HCT116 (cell line): ENCODE results near the gene TPD52L3. TPM values are rescaled to one million over a fixed set of nuclear protein-coding genes. Genes with fewer than 3 reads are reported as not detected.

Source experiments
- ATAC-seq: fragments of 200-7000 bp; cut with Tn5 transposase; 2 replicates; pipeline ENCODE4 v1.9.1; 2020; ENCODE audit warnings: mild to moderate bottlenecking, moderate library complexity
- BruUV-seq: library from RNA; stranded (reverse); fragments of 400-500 nt; replicated peaks from 2 replicates; lab custom pipeline; 2021; lab: Mats Ljungman, UMichigan
- CTCF ChIA-PET: fragments of 300-600 bp; sonication (Branson Sonifier 250); formaldehyde crosslinking; loops from one replicate; lab custom pipeline; 2021; ENCODE audit warnings: antibody characterized with exemption; lab: Charles Lee
- POLR2A ChIA-PET: fragments of 300-600, 350-600 bp; sonication (Branson Sonifier 250); formaldehyde crosslinking; loops from one replicate; lab custom pipeline; 2021; ENCODE audit warnings: antibody characterized with exemption; lab: Charles Lee
- RAD21 ChIA-PET, 2 experiments: fragments of 300-600 bp; sonication (Branson Sonifier 250); formaldehyde crosslinking; loops; one replicate each; lab custom pipeline; 2023; ENCODE audit warnings: low total read pairs in 2 of 2; ENCODE audit not compliant: uncharacterized antibody in 2 of 2, unreplicated experiment in 2 of 2, low non-redundant PET in 1 of 2; lab: Charles Lee
- DNase-seq: peaks from one replicate; pipeline ENCODE4 v3.0.0-alpha.2; 2010; ENCODE audit warnings: low read depth, low spot score
- H2AFZ ChIP-seq: fragments of 200-600 bp; shearing (Covaris generic), sonication (generic); 2 replicates; pipeline ENCODE4 v1.6.1; 2017; ENCODE audit warnings: low read depth, mixed run types, mixed read lengths, antibody characterized with exemption, low read length; ENCODE audit not compliant: poor library complexity, severe bottlenecking
- H3K27ac ChIP-seq: 2 replicates; pipeline ENCODE4 v1.5.1; 2012; ENCODE audit warnings: low read depth, low read length
- H3K27me3 ChIP-seq: fragments of 200-600 bp; sonication (generic); 2 replicates; pipeline ENCODE4 v1.6.1; 2016; ENCODE audit warnings: mixed run types, low read length, mixed read lengths; ENCODE audit not compliant: insufficient read depth
- H3K36me3 ChIP-seq, 2 experiments: fragments of 200-500 bp in 1 of 2; fragments of 200-600 bp in 1 of 2; sonication (Bioruptor generic) in 1 of 2; sonication (generic) in 1 of 2; 2 replicates each; pipeline versions ENCODE4 v1.5.1 to v1.6.1; 2014 to 2016; ENCODE audit warnings: low read length in 2 of 2, inconsistent platforms in 1 of 2, mixed read lengths in 1 of 2, mixed run types in 1 of 2; ENCODE audit not compliant: insufficient read depth in 2 of 2, control insufficient read depth in 1 of 2
- H3K4me1 ChIP-seq, 2 experiments: fragments of 200-600 bp in 1 of 2; sonication (generic) in 1 of 2; 2 replicates each; pipeline versions ENCODE4 v1.5.1 to v1.6.1; 2012 to 2017; ENCODE audit warnings: low read length in 2 of 2, inconsistent platforms in 1 of 2, mild to moderate bottlenecking in 1 of 2, mixed read lengths in 1 of 2, mixed run types in 1 of 2, moderate library complexity in 1 of 2; ENCODE audit not compliant: insufficient read depth in 2 of 2, control insufficient read depth in 1 of 2
- H3K4me2 ChIP-seq: fragments of 200-600 bp; sonication (generic); 2 replicates; pipeline ENCODE4 v1.6.1; 2017; ENCODE audit warnings: mixed run types, low read length, mixed read lengths
- H3K4me3 ChIP-seq, 2 experiments: fragments of 200-600 bp in 1 of 2; sonication (generic) in 1 of 2; replicated peaks in 1 of 2; 2 replicates each; pipeline ENCODE4 v1.5.1; 2011 to 2016; ENCODE audit warnings: low read length in 2 of 2, control low read depth in 1 of 2, low read depth in 1 of 2, mild to moderate bottlenecking in 1 of 2, mixed read lengths in 1 of 2, mixed run types in 1 of 2
- H3K79me2 ChIP-seq: fragments of 200-600 bp; sonication (generic); 2 replicates; pipeline ENCODE4 v1.6.1; 2017; ENCODE audit warnings: mild to moderate bottlenecking, mixed run types, low read length, moderate library complexity, mixed read lengths; ENCODE audit not compliant: insufficient read depth
- H3K9ac ChIP-seq: fragments of 200-600 bp; sonication (generic); 2 replicates; pipeline ENCODE4 v1.6.1; 2016; ENCODE audit warnings: low read length, mixed read lengths
- H3K9me2 ChIP-seq: fragments of 200-600 bp; sonication (generic), shearing (Covaris generic); 2 replicates; pipeline ENCODE4 v1.6.1; 2017; ENCODE audit warnings: mixed run types, mild to moderate bottlenecking, moderate library complexity; ENCODE audit not compliant: insufficient read depth
- H3K9me3 ChIP-seq, 2 experiments: fragments of 200-500 bp in 1 of 2; fragments of 200-600 bp in 1 of 2; sonication (Bioruptor generic) in 1 of 2; sonication (generic) in 1 of 2; 2 replicates each; pipeline ENCODE4 v1.6.1; 2014 to 2017; ENCODE audit warnings: low read length in 2 of 2, mixed read lengths in 2 of 2, inconsistent platforms in 1 of 2, low read depth in 1 of 2, mild to moderate bottlenecking in 1 of 2, mixed run types in 1 of 2, moderate library complexity in 1 of 2; ENCODE audit not compliant: control insufficient read depth in 1 of 2, insufficient read depth in 1 of 2
- H4K20me1 ChIP-seq: fragments of 200-600 bp; sonication (generic), shearing (Covaris generic); 2 replicates; pipeline ENCODE4 v1.6.1; 2017; ENCODE audit warnings: mixed run types, mild to moderate bottlenecking, moderate library complexity; ENCODE audit not compliant: insufficient read depth
- ATF3 ChIP-seq: IDR thresholded peaks from 2 replicates; pipeline ENCODE4 v1.6.1; 2012
- CBX3 ChIP-seq: IDR thresholded peaks from 2 replicates; pipeline ENCODE4 v1.6.1; 2012; ENCODE audit warnings: low read depth
- EGR1 ChIP-seq: IDR thresholded peaks from 2 replicates; pipeline ENCODE4 v1.6.1; 2012; ENCODE audit warnings: low read depth
- EZH2 ChIP-seq: fragments of 200-600 bp; sonication (generic); IDR thresholded peaks from 2 replicates; pipeline ENCODE4 v1.6.1; 2017; ENCODE audit warnings: antibody characterized with exemption, mixed run types
- RAD21 ChIP-seq: IDR thresholded peaks from 2 replicates; pipeline ENCODE4 v1.6.1; 2012; ENCODE audit warnings: low read depth, mild to moderate bottlenecking
- intact Hi-C: fragments of 100-400 bp; cut with micrococcal nuclease; formaldehyde crosslinking; loops from 2 replicates; pipeline ENCODE4 v1.10.0; 2022
- total RNA-seq: library from RNA; stranded (reverse); gene quantifications from one replicate; pipeline ENCODE4 v1.2.1, GENCODE V29; 2021; ENCODE audit not compliant: unreplicated experiment

The TPD52L3 gene
- total RNA-seq, 1 experiment from 2014 or later, result not detected

DNA sequence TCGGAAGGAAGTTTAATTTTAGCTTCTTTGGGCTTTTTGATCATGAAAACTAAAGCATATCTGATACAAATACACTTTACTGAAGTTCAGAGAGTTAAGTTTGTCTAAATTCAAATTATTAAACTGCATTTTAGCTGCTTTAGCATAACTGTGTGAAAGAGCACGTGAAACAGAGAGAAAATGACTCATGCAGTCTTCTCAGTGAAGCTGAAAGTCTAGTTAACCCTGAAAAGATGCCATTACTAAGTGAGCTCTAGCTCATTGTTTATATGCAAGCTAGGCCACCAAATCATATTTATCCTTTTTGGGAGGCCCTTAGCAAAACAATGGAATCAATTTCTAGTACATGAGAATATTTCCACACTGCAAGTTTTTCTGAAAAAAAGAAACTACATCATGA is 27.6 kb downstream of the TPD52L3 start:
- intact Hi-C loops, result no loop called here
- H3K9me3 ChIP-seq, result no peaks in the 10 kb centered on the region
- H3K9me2 ChIP-seq, result no peaks in the 10 kb centered on the region
- H2AFZ ChIP-seq, result peak overlapping the region; percentile 59
- POLR2A ChIA-PET, result interaction anchor here (1.0 kb wide), 1 partner anchor 360 kb away, joined by 3 read pairs; no protein-coding TSS in a partner anchor
- no peak overlapping the region for H3K4me3 ChIP-seq
- ATAC-seq, result no peak
- H4K20me1 ChIP-seq, result no peaks in the 10 kb centered on the region
- peaks cover 0 to 5% of the 10 kb centered on the region in 2 experiments; a peak in 1 of 4 replicates for H3K4me1 ChIP-seq
- H3K79me2 ChIP-seq, result no peaks in the 10 kb centered on the region
- no peaks in the 10 kb centered on the region for H3K36me3 ChIP-seq
- BruUV-seq, result no TSS peak
- TF ChIP-seq EZH2, result no peak
- TF ChIP-seq, all 23 proteins: peak for 0
- ChIA-PET CTCF (interaction anchor here (0.9 to 2.2 kb wide), 6 partner anchors 43 to 383 kb away, joined by 3 to 11 read pairs (median 5); no protein-coding TSS in a partner anchor), RAD21 (interaction anchor here in 1 of 2 experiments (0.7 kb wide), 1 partner anchor 135 kb away, joined by 3 read pairs; no protein-coding TSS in a partner anchor)
- no peak for DNase-seq
- H3K4me2 ChIP-seq, result no peak overlapping the region
- no peaks in the 10 kb centered on the region for H3K27me3 ChIP-seq
- H3K27ac ChIP-seq, result no peak overlapping the region
- H3K9ac ChIP-seq, result no peak overlapping the region

GRCh38 chr9:6356441-6356840 is 28.3 kb downstream of the TPD52L3 start:
- H3K4me2 ChIP-seq, result no peak overlapping the region
- H3K9ac ChIP-seq, result no peak overlapping the region
- H3K9me2 ChIP-seq, result no peaks in the 10 kb centered on the region
- TF ChIP-seq CBX3 (no peak), RAD21 (no peak), ATF3 (no peak), EGR1 (no peak)
- no peak overlapping the region for H2AFZ ChIP-seq
- no TSS peak for BruUV-seq
- no peaks in the 10 kb centered on the region for H3K79me2 ChIP-seq
- no peaks in the 10 kb centered on the region for H3K9me3 ChIP-seq
- H3K36me3 ChIP-seq, result no peaks in the 10 kb centered on the region
- H3K27ac ChIP-seq, result no peak overlapping the region
- no peak overlapping the region for H3K4me3 ChIP-seq
- ATAC-seq (no peak), DNase-seq (no peak)
- H3K4me1 ChIP-seq, result peaks cover 0 to 5% of the 10 kb centered on the region in 2 experiments; a peak in 1 of 4 replicates
- ChIA-PET POLR2A (no interaction called here), RAD21 (interaction anchor here in 1 of 2 experiments (0.7 kb wide), 1 partner anchor 136 kb away, joined by 3 read pairs; no protein-coding TSS in a partner anchor), CTCF (interaction anchor here (1.6 to 2.2 kb wide), 4 partner anchors 211 to 383 kb away, joined by 3 to 11 read pairs (median 5); no protein-coding TSS in a partner anchor)
- intact Hi-C loops, result no loop called here
- no peaks in the 10 kb centered on the region for H3K27me3 ChIP-seq
- no peaks in the 10 kb centered on the region for H4K20me1 ChIP-seq
